Measurements from ENCODE around the gene MPP3.

The MPP3 gene

DNA sequence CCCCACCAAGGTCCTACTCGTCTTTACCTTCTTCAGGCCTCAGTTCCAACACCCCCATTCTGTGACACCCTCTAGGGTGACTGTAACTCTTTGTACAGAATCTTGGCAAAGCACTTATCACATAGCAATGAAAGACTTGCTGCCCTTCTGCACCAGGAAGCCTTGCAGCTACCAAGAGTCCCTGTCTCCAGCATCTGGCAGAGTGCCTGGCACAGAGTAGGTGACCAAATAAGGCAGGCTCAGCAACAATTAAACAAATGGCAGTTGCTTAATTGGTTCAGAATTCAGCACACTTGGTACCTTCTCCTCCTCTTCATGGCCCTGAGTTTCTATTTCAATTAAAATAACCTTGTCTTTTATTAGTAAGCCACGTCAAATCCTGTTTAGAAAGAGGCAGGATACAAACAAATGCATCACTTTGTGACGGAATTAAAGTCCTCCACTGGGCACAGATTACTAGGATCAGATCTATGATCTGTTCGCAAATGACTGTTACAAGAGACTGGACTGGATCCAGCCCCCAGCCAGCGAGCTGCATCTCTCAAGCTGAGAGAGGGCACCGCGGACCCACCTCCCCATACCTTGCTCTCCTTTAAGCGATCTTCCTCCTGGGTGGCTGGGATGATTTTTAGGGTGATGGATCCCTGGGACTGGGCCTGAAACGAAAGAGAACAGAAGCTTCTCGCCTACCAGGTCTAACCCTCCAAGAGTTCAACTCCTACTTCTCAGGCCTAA is 9.4 kb downstream of the MPP3 start:
- no peak overlapping the region for H3K18ac ChIP-seq (ENCODE audit: low read length)
- H3K23ac ChIP-seq (ENCODE audit: low read depth, low read length, poor library complexity), result no peak overlapping the region
- H2BK15ac ChIP-seq (ENCODE audit: low read length), result no peak overlapping the region
- no peak overlapping the region for H3K14ac ChIP-seq (ENCODE audit: low read length)
- no peaks in the 10 kb centered on the region for H3K27me3 ChIP-seq (ENCODE audit: control insufficient read depth in 3 of 3, insufficient read depth in 3 of 3, low read depth in 1 of 3, low read length in 3 of 3)
- H3K36me3 ChIP-seq (replicated peaks in 1 of 2; ENCODE audit: control insufficient read depth in 2 of 2, insufficient read depth in 2 of 2, low read length in 2 of 2), result peaks cover 0 to 8% of the 10 kb centered on the region in 2 donors
- H3K4ac ChIP-seq (ENCODE audit: low read length), result no peak overlapping the region
- no peak overlapping the region for H2BK12ac ChIP-seq (ENCODE audit: low read length)
- H3K9me3 ChIP-seq (replicated peaks in 1 of 2; ENCODE audit: control insufficient read depth in 2 of 2, insufficient read depth in 1 of 2, low read depth in 1 of 2, low read length in 2 of 2), result no peaks in the 10 kb centered on the region
- DNase-seq (ENCODE audit: low spot score), result no peak
- H3K9ac ChIP-seq (ENCODE audit: low read depth, low read length, poor library complexity), result no peak overlapping the region
- no peak overlapping the region for H2BK120ac ChIP-seq (ENCODE audit: low read depth, low read length)
- H4K91ac ChIP-seq (ENCODE audit: low read depth, low read length, poor library complexity), result no peak overlapping the region
- H3K4me3 ChIP-seq (ENCODE audit: low read length in 2 of 2), result no peak overlapping the region
- peaks cover 3% of the 10 kb centered on the region for H3K79me1 ChIP-seq (ENCODE audit: low read depth, low read length)
- no peak overlapping the region for H2AK5ac ChIP-seq (ENCODE audit: low read depth, low read length)
- H2BK5ac ChIP-seq (ENCODE audit: low read length), result no peak overlapping the region
- H3K4me1 ChIP-seq (ENCODE audit: control insufficient read depth in 2 of 2, insufficient read depth in 1 of 2, low read depth in 1 of 2, low read length in 2 of 2), result no peaks in the 10 kb centered on the region
- H2AFZ ChIP-seq (ENCODE audit: low read length), result no peak overlapping the region
- no peak overlapping the region for H4K8ac ChIP-seq (ENCODE audit: low read depth, low read length)
- no peak overlapping the region for H3K27ac ChIP-seq (replicated peaks; ENCODE audit: low read length)
- WGBS, 2 donors (ENCODE audit: extremely low coverage in 2 of 2, insufficient read length in 2 of 2, insufficient replicate concordance in 1 of 2), result no CpG with 5 or more reads among the region's 10 CpGs
- no peak overlapping the region for H3K4me2 ChIP-seq (ENCODE audit: insufficient read depth, low read length, poor library complexity, severe bottlenecking)

DNA sequence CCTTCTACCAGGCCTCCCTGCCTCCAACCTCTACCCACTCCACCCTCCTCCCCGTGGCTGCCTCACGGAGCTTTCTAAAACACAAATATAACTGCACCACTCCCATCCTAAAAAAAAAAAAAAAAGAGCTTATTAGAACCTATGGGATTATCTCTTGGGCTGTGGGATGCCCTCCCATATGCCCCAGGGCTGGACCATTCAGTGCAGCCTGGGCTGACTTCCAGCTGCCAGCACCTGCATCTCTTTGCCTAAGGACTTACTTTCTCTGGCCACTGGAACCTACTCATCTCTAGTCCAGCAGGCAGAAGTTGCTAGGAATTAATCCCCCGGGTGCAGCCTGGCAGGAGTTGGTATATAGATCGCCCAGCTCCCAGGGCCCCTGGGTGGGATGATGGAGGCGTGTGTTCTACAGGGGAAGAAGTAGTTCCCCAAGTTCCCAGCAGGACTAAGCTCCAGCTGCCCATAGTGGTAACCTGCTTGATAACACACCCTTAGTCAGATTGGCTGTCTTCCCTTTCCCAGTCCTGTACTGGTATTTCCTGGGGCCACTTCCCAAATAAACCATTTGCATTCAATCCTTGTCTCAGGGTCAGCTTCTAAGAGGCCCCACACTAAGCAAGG is 10.3 kb downstream of the MPP3 start:
- Histone ChIP-seq H3K36me3 (replicated peaks in 1 of 2; ENCODE audit: control insufficient read depth in 2 of 2, insufficient read depth in 2 of 2, low read length in 2 of 2) (peaks cover 0 to 8% of the 10 kb centered on the region in 2 donors), H4K91ac (ENCODE audit: low read depth, low read length, poor library complexity) (no peak overlapping the region), H2AFZ (ENCODE audit: low read length) (no peak overlapping the region), H3K18ac (ENCODE audit: low read length) (no peak overlapping the region), H3K4me2 (ENCODE audit: insufficient read depth, low read length, poor library complexity, severe bottlenecking) (no peak overlapping the region), H3K14ac (ENCODE audit: low read length) (no peak overlapping the region), H2BK12ac (ENCODE audit: low read length) (no peak overlapping the region), H2BK120ac (ENCODE audit: low read depth, low read length) (no peak overlapping the region), H3K4ac (ENCODE audit: low read length) (no peak overlapping the region), H2BK15ac (ENCODE audit: low read length) (no peak overlapping the region), H3K9ac (ENCODE audit: low read depth, low read length, poor library complexity) (no peak overlapping the region), H3K4me3 (ENCODE audit: low read length in 2 of 2) (no peak overlapping the region), H3K4me1 (ENCODE audit: control insufficient read depth in 2 of 2, insufficient read depth in 1 of 2, low read depth in 1 of 2, low read length in 2 of 2) (no peaks in the 10 kb centered on the region), H2BK5ac (ENCODE audit: low read length) (no peak overlapping the region), H3K27me3 (ENCODE audit: control insufficient read depth in 3 of 3, insufficient read depth in 3 of 3, low read depth in 1 of 3, low read length in 3 of 3) (no peaks in the 10 kb centered on the region), H3K23ac (ENCODE audit: low read depth, low read length, poor library complexity) (no peak overlapping the region), H3K79me1 (ENCODE audit: low read depth, low read length) (peaks cover 3% of the 10 kb centered on the region), H4K8ac (ENCODE audit: low read depth, low read length) (no peak overlapping the region), H3K27ac (replicated peaks; ENCODE audit: low read length) (no peak overlapping the region), H3K9me3 (replicated peaks in 1 of 2; ENCODE audit: control insufficient read depth in 2 of 2, insufficient read depth in 1 of 2, low read depth in 1 of 2, low read length in 2 of 2) (no peaks in the 10 kb centered on the region), H2AK5ac (ENCODE audit: low read depth, low read length) (no peak overlapping the region)
- no CpG with 5 or more reads among the region's 5 CpGs for WGBS, 2 donors (ENCODE audit: extremely low coverage in 2 of 2, insufficient read length in 2 of 2, insufficient replicate concordance in 1 of 2)
- no peak for DNase-seq (ENCODE audit: low spot score)

DNA sequence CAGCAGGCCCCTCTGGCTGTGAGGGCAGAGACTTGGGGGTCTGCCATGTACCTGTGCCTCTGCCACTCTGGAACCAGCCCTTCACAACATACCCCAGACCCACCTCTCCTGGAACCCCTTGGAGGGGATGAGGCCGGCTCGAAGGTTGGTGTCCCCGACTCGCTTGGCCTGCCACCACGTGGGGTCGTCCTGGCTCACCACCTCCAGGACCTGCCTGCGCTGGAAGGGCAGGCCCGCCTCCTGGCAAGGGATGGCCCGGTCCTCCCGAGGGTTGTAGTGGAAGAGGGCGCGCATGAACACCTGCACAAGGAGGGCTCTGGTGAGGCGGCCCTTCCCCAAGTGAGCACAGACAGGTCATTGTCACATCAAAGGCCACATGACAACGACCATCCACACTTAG is 12.2 kb downstream of the MPP3 start:
- Histone ChIP-seq H3K79me1 (ENCODE audit: low read depth, low read length) (peaks cover 3% of the 10 kb centered on the region), H3K9me3 (replicated peaks in 1 of 2; ENCODE audit: control insufficient read depth in 2 of 2, insufficient read depth in 1 of 2, low read depth in 1 of 2, low read length in 2 of 2) (no peaks in the 10 kb centered on the region), H3K27me3 (ENCODE audit: control insufficient read depth in 3 of 3, insufficient read depth in 3 of 3, low read depth in 1 of 3, low read length in 3 of 3) (no peaks in the 10 kb centered on the region), H3K4me1 (ENCODE audit: control insufficient read depth in 2 of 2, insufficient read depth in 1 of 2, low read depth in 1 of 2, low read length in 2 of 2) (no peaks in the 10 kb centered on the region), H3K23ac (ENCODE audit: low read depth, low read length, poor library complexity) (peak overlapping the region; percentile 90), H4K8ac (ENCODE audit: low read depth, low read length) (no peak overlapping the region), H2AFZ (ENCODE audit: low read length) (no peak overlapping the region), H3K4me3 (ENCODE audit: low read length in 2 of 2) (no peak overlapping the region), H2BK120ac (ENCODE audit: low read depth, low read length) (no peak overlapping the region), H3K9ac (ENCODE audit: low read depth, low read length, poor library complexity) (peak overlapping the region; percentile 55), H2AK5ac (ENCODE audit: low read depth, low read length) (no peak overlapping the region), H3K14ac (ENCODE audit: low read length) (no peak overlapping the region), H2BK12ac (ENCODE audit: low read length) (no peak overlapping the region), H2BK5ac (ENCODE audit: low read length) (no peak overlapping the region), H3K4ac (ENCODE audit: low read length) (peak overlapping the region; percentile 24), H4K91ac (ENCODE audit: low read depth, low read length, poor library complexity) (no peak overlapping the region), H3K36me3 (replicated peaks in 1 of 2; ENCODE audit: control insufficient read depth in 2 of 2, insufficient read depth in 2 of 2, low read length in 2 of 2) (peaks cover 0 to 9% of the 10 kb centered on the region in 2 donors), H3K18ac (ENCODE audit: low read length) (peak overlapping the region; percentile 49), H3K27ac (replicated peaks; ENCODE audit: low read length) (no peak overlapping the region), H2BK15ac (ENCODE audit: low read length) (no peak overlapping the region), H3K4me2 (ENCODE audit: insufficient read depth, low read length, poor library complexity, severe bottlenecking) (no peak overlapping the region)
- no peak for DNase-seq (ENCODE audit: low spot score)
- no CpG with 5 or more reads among the region's 14 CpGs for WGBS, 2 donors (ENCODE audit: extremely low coverage in 2 of 2, insufficient read length in 2 of 2, insufficient replicate concordance in 1 of 2)

DNA sequence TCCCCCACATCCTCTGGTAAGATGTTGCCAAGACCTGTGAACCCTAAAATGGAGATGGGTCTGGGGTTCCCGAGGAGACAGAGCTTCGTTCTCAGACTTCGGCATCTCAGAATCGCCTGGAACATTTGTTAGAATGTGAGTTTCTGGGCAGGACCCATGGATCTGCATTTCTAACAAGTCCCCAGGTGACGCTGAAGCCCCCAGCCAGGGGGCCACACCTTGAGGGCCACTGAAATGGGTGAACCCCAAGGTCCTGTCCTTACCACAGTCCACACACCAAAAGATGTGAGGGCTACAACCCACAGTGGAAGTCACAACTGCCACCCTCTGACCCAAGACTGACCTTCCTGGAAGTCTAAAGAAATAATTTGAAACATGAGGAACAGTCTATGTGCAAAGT is 14.0 kb downstream of the MPP3 start:
- H3K4ac ChIP-seq (ENCODE audit: low read length), result no peak overlapping the region
- no peak overlapping the region for H3K18ac ChIP-seq (ENCODE audit: low read length)
- no peak for DNase-seq (ENCODE audit: low spot score)
- H3K79me1 ChIP-seq (ENCODE audit: low read depth, low read length), result peaks cover 3% of the 10 kb centered on the region
- H3K14ac ChIP-seq (ENCODE audit: low read length), result no peak overlapping the region
- no peaks in the 10 kb centered on the region for H3K9me3 ChIP-seq (replicated peaks in 1 of 2; ENCODE audit: control insufficient read depth in 2 of 2, insufficient read depth in 1 of 2, low read depth in 1 of 2, low read length in 2 of 2)
- no peak overlapping the region for H3K4me3 ChIP-seq (ENCODE audit: low read length in 2 of 2)
- WGBS, 2 donors (ENCODE audit: extremely low coverage in 2 of 2, insufficient read length in 2 of 2, insufficient replicate concordance in 1 of 2), result no CpG with 5 or more reads among the region's 5 CpGs
- no peak overlapping the region for H3K9ac ChIP-seq (ENCODE audit: low read depth, low read length, poor library complexity)
- H2BK120ac ChIP-seq (ENCODE audit: low read depth, low read length), result no peak overlapping the region
- H3K36me3 ChIP-seq (replicated peaks in 1 of 2; ENCODE audit: control insufficient read depth in 2 of 2, insufficient read depth in 2 of 2, low read length in 2 of 2), result peaks cover 0 to 6% of the 10 kb centered on the region in 2 donors
- no peaks in the 10 kb centered on the region for H3K27me3 ChIP-seq (ENCODE audit: control insufficient read depth in 3 of 3, insufficient read depth in 3 of 3, low read depth in 1 of 3, low read length in 3 of 3)
- H3K23ac ChIP-seq (ENCODE audit: low read depth, low read length, poor library complexity), result no peak overlapping the region
- H2AFZ ChIP-seq (ENCODE audit: low read length), result no peak overlapping the region
- no peak overlapping the region for H2AK5ac ChIP-seq (ENCODE audit: low read depth, low read length)
- no peak overlapping the region for H4K8ac ChIP-seq (ENCODE audit: low read depth, low read length)
- H3K4me1 ChIP-seq (ENCODE audit: control insufficient read depth in 2 of 2, insufficient read depth in 1 of 2, low read depth in 1 of 2, low read length in 2 of 2), result no peaks in the 10 kb centered on the region
- H3K27ac ChIP-seq (replicated peaks; ENCODE audit: low read length), result no peak overlapping the region
- no peak overlapping the region for H2BK12ac ChIP-seq (ENCODE audit: low read length)
- H4K91ac ChIP-seq (ENCODE audit: low read depth, low read length, poor library complexity), result no peak overlapping the region
- H3K4me2 ChIP-seq (ENCODE audit: insufficient read depth, low read length, poor library complexity, severe bottlenecking), result no peak overlapping the region
- H2BK15ac ChIP-seq (ENCODE audit: low read length), result no peak overlapping the region
- no peak overlapping the region for H2BK5ac ChIP-seq (ENCODE audit: low read length)
